HepG2 (cell line): ENCODE measurements around the gene PLEKHS1. TPM values are rescaled to one million over a fixed set of nuclear protein-coding genes. Genes with fewer than 3 reads are reported as not detected.

Source experiments
- ATAC-seq: fragments of 200-7000 bp; cut with Tn5 transposase; 3 replicates; pipeline ENCODE4 v1.9.1; 2020; ENCODE audit warnings: mild to moderate bottlenecking, moderate library complexity
- BruUV-seq: library from RNA; stranded (reverse); fragments of 400-500 nt; replicated peaks from 2 replicates; lab custom pipeline; 2021; lab: Mats Ljungman, UMichigan
- CTCF ChIA-PET: fragments of 300-600 bp; formaldehyde crosslinking; extraction: SDS; loops from one replicate; lab custom pipeline; 2021; ENCODE audit warnings: low total read pairs, inconsistent platforms, low intra/inter-chr PET ratio; lab: Yijun Ruan, JAX
- POLR2A ChIA-PET: fragments of 350-600 bp; sonication (Branson Sonifier 250); formaldehyde crosslinking; loops from one replicate; lab custom pipeline; 2020; ENCODE audit warnings: antibody characterized with exemption, inconsistent platforms; lab: Yijun Ruan, JAX
- DNase-seq: peaks from one replicate; pipeline ENCODE4 v3.0.0-alpha.2; 2015; ENCODE audit warnings: low spot score
- FAIRE-seq: peaks from 3 replicates; lab custom pipeline; 2011; peaks lifted over from hg19 to GRCh38; lab: Jason Lieb, UNC
- H2AFZ ChIP-seq: one replicate; pipeline ENCODE4 v1.6.1; 2011; ENCODE audit warnings: low read length, inconsistent platforms
- H3K27ac ChIP-seq: fragments of 300-600 bp; 3 replicates; pipeline ENCODE4 v1.8.0; 2011; ENCODE audit warnings: mixed run types, mild to moderate bottlenecking, mixed read lengths, low read length, inconsistent platforms; ENCODE audit not compliant: insufficient read depth; ENCODE audit errors: extremely low read length
- H3K27me3 ChIP-seq, 2 experiments: fragments of 200-600 bp in 1 of 2; 2 replicates in 1 of 2; 3 replicates in 1 of 2; pipeline versions ENCODE4 v1.6.0 to v1.8.0; 2011; ENCODE audit warnings: low read length in 2 of 2, mild to moderate bottlenecking in 2 of 2, moderate library complexity in 2 of 2, inconsistent platforms in 1 of 2; ENCODE audit not compliant: insufficient read depth in 2 of 2, control insufficient read depth in 1 of 2
- H3K36me3 ChIP-seq, 2 experiments: fragments of 200-600 bp in 1 of 2; replicated peaks in 1 of 2; 2 replicates in 1 of 2; 3 replicates in 1 of 2; pipeline versions ENCODE4 v1.5.1 to v1.8.0; 2011; ENCODE audit warnings: low read length in 2 of 2, inconsistent platforms in 1 of 2; ENCODE audit not compliant: insufficient read depth in 2 of 2, control insufficient read depth in 1 of 2
- H3K4me1 ChIP-seq: 2 replicates; pipeline ENCODE4 v1.5.1; 2012; ENCODE audit warnings: low read length, inconsistent platforms; ENCODE audit not compliant: insufficient read depth
- H3K4me2 ChIP-seq: 2 replicates; pipeline ENCODE4 v1.6.0; 2011; ENCODE audit warnings: low read depth, low read length, inconsistent platforms
- H3K4me3 ChIP-seq, 3 experiments: fragments of 200-600 bp in 1 of 3; sonication (generic), shearing (Covaris generic) in 1 of 3; replicated peaks in 1 of 3; 2 replicates each; pipeline ENCODE4 v1.5.1; 2011 to 2016; ENCODE audit warnings: low read length in 3 of 3, inconsistent platforms in 2 of 3, low read depth in 2 of 3, mild to moderate bottlenecking in 2 of 3, control low read depth in 1 of 3, mixed read lengths in 1 of 3; ENCODE audit not compliant: insufficient read depth in 1 of 3
- H3K79me2 ChIP-seq: one replicate; pipeline ENCODE4 v1.6.1; 2011; ENCODE audit warnings: low read length, inconsistent platforms; ENCODE audit not compliant: insufficient read depth
- H3K9ac ChIP-seq: 2 replicates; pipeline ENCODE4 v1.6.0; 2011; ENCODE audit warnings: mild to moderate bottlenecking, low read depth, low read length, inconsistent platforms; ENCODE audit not compliant: insufficient read depth
- H3K9me3 ChIP-seq: 2 replicates; pipeline ENCODE4 v1.5.1; 2012; ENCODE audit warnings: mild to moderate bottlenecking, low read length
- H4K20me1 ChIP-seq: 2 replicates; pipeline ENCODE4 v1.6.0; 2011; ENCODE audit warnings: inconsistent platforms, mild to moderate bottlenecking, low read length, moderate library complexity; ENCODE audit not compliant: insufficient read depth
- JDP2 ChIP-seq: sonication (generic); formaldehyde crosslinking; IDR thresholded peaks from 2 replicates; pipeline ENCODE4 v1.8.1; 2022; ENCODE audit warnings: missing genetic modification reagents, borderline replicate concordance
- STAG1 ChIP-seq: sonication (generic); formaldehyde crosslinking; IDR thresholded peaks from 2 replicates; pipeline ENCODE4 v1.4.0; 2020; ENCODE audit warnings: missing genetic modification reagents
- WGBS: methylation state at CpG from one replicate; pipeline ENCODE4 v1.1.6; 2017; ENCODE audit warnings: low lambda C conversion rate; 5-methylcytosine and 5-hydroxymethylcytosine counted together
- in situ Hi-C: cut with HindIII; loops from 2 replicates; pipeline ENCODE4 v1.10.0; 2017; ENCODE audit warnings: low pct_unique_long_range_greater_than_20kb; ENCODE audit not compliant: extremely low pct_ligation_motif_present
- intact Hi-C: fragments of 100-400 bp; cut with micrococcal nuclease; formaldehyde crosslinking; loops from one replicate; pipeline ENCODE4 v1.10.0; 2022; ENCODE audit not compliant: unreplicated experiment
- polyA plus RNA-seq, 8 experiments: library from polyadenylated mRNA; depleted of rRNA in 3 of 8; stranded (reverse) in 7 of 8; unstranded in 1 of 8; fragments of >200 nt; fragmentation: Illumina TruSeq in 4 of 8; extraction: Trizol in 4 of 8; gene quantifications; 2 replicates each; pipeline versions ENCODE4 v1.2.1 to v1.2.3, GENCODE V29; 2011 to 2016; ENCODE audit warnings: low read depth in 4 of 8, missing spikeins in 1 of 8, mixed read lengths in 1 of 8; ENCODE audit not compliant: insufficient read depth in 1 of 8
- total RNA-seq, 5 experiments: library from RNA; depleted of rRNA; stranded (reverse); fragments of >200 nt; fragmentation: Illumina TruSeq; extraction: Trizol; gene quantifications; 2 replicates each; pipeline ENCODE4 v1.2.3, GENCODE V29; 2016; ENCODE audit warnings: low read depth in 1 of 5
- TF ChIP-seq, protein P1 (sequence below): sonication (generic); formaldehyde crosslinking; IDR thresholded peaks from 2 replicates; pipeline ENCODE4 v1.4.0; 2020; ENCODE audit warnings: mild to moderate bottlenecking, missing genetic modification reagents
- TF ChIP-seq, protein P2 (sequence below): IDR thresholded peaks from 2 replicates; pipeline ENCODE4 v1.6.1; 2016; ENCODE audit warnings: low read depth, control low read depth
- TF ChIP-seq, protein P3 (sequence below), 2 experiments: fragments of 450-650 bp in 1 of 2; sonication (generic) in 1 of 2; formaldehyde crosslinking; IDR thresholded peaks; 2 replicates each; pipeline versions ENCODE4 v1.5.0 to v1.8.0; 2020 to 2022; ENCODE audit warnings: mild to moderate bottlenecking in 1 of 2, missing genetic modification reagents in 1 of 2
- TF ChIP-seq, protein P4 (sequence below): sonication (generic); formaldehyde crosslinking; IDR thresholded peaks from 2 replicates; pipeline ENCODE4 v1.5.1; 2020; ENCODE audit warnings: mild to moderate bottlenecking, missing genetic modification reagents, borderline replicate concordance
- TF ChIP-seq, protein P5 (sequence below): sonication (generic); formaldehyde crosslinking; IDR thresholded peaks from 2 replicates; pipeline ENCODE4 v1.4.0; 2020; ENCODE audit warnings: missing genetic modification reagents
- TF ChIP-seq, protein P6 (sequence below), 2 experiments: sonication (generic) in 1 of 2; formaldehyde crosslinking in 1 of 2; IDR thresholded peaks; 2 replicates each; pipeline versions ENCODE4 v1.4.0 to v1.6.1; 2016 to 2020; ENCODE audit warnings: borderline replicate concordance in 1 of 2, low read depth in 1 of 2, mild to moderate bottlenecking in 1 of 2, missing genetic modification reagents in 1 of 2

Gene PLEKHS1
- total and polyA plus RNA-seq, 2 of the 13 experiments (the other 11 are each of a cell fraction or from before 2014, with no cell fraction given), result not detected

DNA sequence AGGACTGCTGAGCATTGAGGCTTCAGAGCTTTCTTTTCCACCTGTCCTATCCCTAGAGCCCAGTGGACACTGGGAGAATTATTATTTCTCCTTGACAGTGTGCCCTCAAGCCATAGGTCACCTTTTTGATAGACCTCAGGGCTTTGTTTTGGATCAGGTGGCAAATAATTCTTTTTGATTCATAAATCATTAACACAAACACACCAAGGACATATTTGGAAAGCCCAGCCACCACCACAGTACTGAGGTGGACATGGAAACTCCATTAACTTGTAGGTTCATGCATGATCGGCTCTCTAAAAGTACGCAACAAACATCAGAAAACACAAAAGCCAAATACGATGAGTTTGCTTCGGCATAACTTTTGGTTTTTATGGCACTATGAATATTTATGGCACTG is 17.8 kb upstream of the PLEKHS1 start (continued):
- TF ChIP-seq, protein P1, sequence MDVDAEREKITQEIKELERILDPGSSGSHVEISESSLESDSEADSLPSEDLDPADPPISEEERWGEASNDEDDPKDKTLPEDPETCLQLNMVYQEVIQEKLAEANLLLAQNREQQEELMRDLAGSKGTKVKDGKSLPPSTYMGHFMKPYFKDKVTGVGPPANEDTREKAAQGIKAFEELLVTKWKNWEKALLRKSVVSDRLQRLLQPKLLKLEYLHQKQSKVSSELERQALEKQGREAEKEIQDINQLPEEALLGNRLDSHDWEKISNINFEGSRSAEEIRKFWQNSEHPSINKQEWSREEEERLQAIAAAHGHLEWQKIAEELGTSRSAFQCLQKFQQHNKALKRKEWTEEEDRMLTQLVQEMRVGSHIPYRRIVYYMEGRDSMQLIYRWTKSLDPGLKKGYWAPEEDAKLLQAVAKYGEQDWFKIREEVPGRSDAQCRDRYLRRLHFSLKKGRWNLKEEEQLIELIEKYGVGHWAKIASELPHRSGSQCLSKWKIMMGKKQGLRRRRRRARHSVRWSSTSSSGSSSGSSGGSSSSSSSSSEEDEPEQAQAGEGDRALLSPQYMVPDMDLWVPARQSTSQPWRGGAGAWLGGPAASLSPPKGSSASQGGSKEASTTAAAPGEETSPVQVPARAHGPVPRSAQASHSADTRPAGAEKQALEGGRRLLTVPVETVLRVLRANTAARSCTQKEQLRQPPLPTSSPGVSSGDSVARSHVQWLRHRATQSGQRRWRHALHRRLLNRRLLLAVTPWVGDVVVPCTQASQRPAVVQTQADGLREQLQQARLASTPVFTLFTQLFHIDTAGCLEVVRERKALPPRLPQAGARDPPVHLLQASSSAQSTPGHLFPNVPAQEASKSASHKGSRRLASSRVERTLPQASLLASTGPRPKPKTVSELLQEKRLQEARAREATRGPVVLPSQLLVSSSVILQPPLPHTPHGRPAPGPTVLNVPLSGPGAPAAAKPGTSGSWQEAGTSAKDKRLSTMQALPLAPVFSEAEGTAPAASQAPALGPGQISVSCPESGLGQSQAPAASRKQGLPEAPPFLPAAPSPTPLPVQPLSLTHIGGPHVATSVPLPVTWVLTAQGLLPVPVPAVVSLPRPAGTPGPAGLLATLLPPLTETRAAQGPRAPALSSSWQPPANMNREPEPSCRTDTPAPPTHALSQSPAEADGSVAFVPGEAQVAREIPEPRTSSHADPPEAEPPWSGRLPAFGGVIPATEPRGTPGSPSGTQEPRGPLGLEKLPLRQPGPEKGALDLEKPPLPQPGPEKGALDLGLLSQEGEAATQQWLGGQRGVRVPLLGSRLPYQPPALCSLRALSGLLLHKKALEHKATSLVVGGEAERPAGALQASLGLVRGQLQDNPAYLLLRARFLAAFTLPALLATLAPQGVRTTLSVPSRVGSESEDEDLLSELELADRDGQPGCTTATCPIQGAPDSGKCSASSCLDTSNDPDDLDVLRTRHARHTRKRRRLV (CRISPR knock-in tag), result no peak
- no peak for TF ChIP-seq JDP2
- TF ChIP-seq, protein P2, sequence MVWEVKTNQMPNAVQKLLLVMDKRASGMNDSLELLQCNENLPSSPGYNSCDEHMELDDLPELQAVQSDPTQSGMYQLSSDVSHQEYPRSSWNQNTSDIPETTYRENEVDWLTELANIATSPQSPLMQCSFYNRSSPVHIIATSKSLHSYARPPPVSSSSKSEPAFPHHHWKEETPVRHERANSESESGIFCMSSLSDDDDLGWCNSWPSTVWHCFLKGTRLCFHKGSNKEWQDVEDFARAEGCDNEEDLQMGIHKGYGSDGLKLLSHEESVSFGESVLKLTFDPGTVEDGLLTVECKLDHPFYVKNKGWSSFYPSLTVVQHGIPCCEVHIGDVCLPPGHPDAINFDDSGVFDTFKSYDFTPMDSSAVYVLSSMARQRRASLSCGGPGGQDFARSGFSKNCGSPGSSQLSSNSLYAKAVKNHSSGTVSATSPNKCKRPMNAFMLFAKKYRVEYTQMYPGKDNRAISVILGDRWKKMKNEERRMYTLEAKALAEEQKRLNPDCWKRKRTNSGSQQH, result no peak

DNA sequence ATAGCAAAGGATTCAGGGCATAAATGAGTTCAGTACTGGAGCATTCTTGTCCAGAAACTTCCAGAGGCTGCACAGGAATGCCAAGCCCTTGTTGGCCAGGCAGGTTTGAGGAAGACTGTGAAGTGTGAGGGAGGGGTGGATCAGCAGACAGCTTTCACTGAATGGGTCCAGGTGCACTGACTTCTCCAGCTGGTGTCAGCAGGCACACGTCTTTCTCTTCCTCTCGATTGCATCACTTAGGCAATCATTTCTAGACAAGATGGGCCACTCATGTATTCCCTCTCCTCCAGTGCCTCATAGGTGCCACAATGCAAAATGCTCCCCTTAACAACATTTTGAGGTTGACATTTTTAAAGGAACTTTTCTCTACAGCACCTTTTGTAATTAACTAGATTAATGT is 15.6 kb upstream of the PLEKHS1 start:
- CTCF ChIA-PET, result no interaction called here
- BruUV-seq, result no TSS peak
- TF ChIP-seq, protein P3, sequence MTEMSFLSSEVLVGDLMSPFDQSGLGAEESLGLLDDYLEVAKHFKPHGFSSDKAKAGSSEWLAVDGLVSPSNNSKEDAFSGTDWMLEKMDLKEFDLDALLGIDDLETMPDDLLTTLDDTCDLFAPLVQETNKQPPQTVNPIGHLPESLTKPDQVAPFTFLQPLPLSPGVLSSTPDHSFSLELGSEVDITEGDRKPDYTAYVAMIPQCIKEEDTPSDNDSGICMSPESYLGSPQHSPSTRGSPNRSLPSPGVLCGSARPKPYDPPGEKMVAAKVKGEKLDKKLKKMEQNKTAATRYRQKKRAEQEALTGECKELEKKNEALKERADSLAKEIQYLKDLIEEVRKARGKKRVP (CRISPR knock-in tag; IDR thresholded peaks at IDR 0.05), result peak in 1 of 2 experiments; percentile 86; a peak in 2 of 4 replicates
- TF ChIP-seq STAG1 (CRISPR knock-in tag), result peak; percentile 64
- TF ChIP-seq, protein P4, sequence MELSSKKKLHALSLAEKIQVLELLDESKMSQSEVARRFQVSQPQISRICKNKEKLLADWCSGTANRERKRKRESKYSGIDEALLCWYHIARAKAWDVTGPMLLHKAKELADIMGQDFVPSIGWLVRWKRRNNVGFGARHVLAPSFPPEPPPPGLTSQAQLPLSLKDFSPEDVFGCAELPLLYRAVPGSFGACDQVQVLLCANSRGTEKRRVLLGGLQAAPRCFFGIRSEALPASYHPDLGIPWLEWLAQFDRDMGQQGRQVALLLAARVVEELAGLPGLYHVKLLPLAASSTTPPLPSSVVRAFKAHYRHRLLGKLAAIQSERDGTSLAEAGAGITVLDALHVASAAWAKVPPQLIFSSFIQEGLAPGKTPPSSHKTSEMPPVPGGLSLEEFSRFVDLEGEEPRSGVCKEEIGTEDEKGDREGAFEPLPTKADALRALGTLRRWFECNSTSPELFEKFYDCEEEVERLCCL (CRISPR knock-in tag), result no peak
- TF ChIP-seq, protein P5, sequence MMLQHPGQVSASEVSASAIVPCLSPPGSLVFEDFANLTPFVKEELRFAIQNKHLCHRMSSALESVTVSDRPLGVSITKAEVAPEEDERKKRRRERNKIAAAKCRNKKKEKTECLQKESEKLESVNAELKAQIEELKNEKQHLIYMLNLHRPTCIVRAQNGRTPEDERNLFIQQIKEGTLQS (CRISPR knock-in tag), result peak; percentile 77
- TF ChIP-seq, protein P6, sequence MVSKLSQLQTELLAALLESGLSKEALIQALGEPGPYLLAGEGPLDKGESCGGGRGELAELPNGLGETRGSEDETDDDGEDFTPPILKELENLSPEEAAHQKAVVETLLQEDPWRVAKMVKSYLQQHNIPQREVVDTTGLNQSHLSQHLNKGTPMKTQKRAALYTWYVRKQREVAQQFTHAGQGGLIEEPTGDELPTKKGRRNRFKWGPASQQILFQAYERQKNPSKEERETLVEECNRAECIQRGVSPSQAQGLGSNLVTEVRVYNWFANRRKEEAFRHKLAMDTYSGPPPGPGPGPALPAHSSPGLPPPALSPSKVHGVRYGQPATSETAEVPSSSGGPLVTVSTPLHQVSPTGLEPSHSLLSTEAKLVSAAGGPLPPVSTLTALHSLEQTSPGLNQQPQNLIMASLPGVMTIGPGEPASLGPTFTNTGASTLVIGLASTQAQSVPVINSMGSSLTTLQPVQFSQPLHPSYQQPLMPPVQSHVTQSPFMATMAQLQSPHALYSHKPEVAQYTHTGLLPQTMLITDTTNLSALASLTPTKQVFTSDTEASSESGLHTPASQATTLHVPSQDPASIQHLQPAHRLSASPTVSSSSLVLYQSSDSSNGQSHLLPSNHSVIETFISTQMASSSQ (IDR thresholded peaks at IDR 0.05; ENCODE audit: low read depth), result peak; percentile 44; the same call in 1 of the 2 replicates
- TF ChIP-seq, protein P6 (CRISPR knock-in tag; IDR thresholded peaks at IDR 0.05; ENCODE audit: borderline replicate concordance), result no peak

More for the DNA sequence above, 15.6 kb upstream of the PLEKHS1 start:
- ATAC-seq (peak; percentile 93), DNase-seq (peak; percentile 19), FAIRE-seq (peak; percentile 18)
- H3K27ac ChIP-seq, result no peak overlapping the region
- intact Hi-C loops, result no loop called here
- no peaks in the 10 kb centered on the region for H3K27me3 ChIP-seq
- H3K79me2 ChIP-seq, result no peaks in the 10 kb centered on the region
- H3K4me3 ChIP-seq, result no peak overlapping the region
- 0% methylated on average over 2 of the region's 2 CpGs for WGBS
- POLR2A ChIA-PET, result no interaction called here
- H2AFZ ChIP-seq, result no peak overlapping the region
- no peak overlapping the region for H3K4me2 ChIP-seq
- no peaks in the 10 kb centered on the region for H3K9me3 ChIP-seq
- in situ Hi-C loops, result no loop called here
- no peak overlapping the region for H3K9ac ChIP-seq
- H3K36me3 ChIP-seq, result no peaks in the 10 kb centered on the region
- H3K4me1 ChIP-seq, result peaks cover 7% of the 10 kb centered on the region; the same call in 1 of the 2 replicates
- no peaks in the 10 kb centered on the region for H4K20me1 ChIP-seq
